ENCODE data around the gene LMX1B.

GRCh38 chr9:126681336-126681735, 67.6 kb downstream of the LMX1B start:
- TF ChIP-seq EZH2 (IDR thresholded peaks at IDR 0.05; ENCODE audit: borderline replicate concordance, low read depth, low read length, poor library complexity, severe bottlenecking) = no peak
- no peak for TF ChIP-seq CTCF (conservative IDR thresholded peaks at IDR 0.05; ENCODE audit: low read depth, low read length)
